HG03460 (cell line): ENCODE results near the gene CORO6.

Experiments used
- ATAC-seq: cut with Tn5 transposase; IDR thresholded peaks from one replicate; pipeline ENCODE4 v1.9.1; 2021; ENCODE audit not compliant: unreplicated experiment

Gene CORO6

GRCh38 chr17:29591737-29592608 is 30.7 kb downstream of the CORO6 start:
- no peak for ATAC-seq

GRCh38 chr17:29591146-29591736 is 31.5 kb downstream of the CORO6 start:
- ATAC-seq = no peak

DNA sequence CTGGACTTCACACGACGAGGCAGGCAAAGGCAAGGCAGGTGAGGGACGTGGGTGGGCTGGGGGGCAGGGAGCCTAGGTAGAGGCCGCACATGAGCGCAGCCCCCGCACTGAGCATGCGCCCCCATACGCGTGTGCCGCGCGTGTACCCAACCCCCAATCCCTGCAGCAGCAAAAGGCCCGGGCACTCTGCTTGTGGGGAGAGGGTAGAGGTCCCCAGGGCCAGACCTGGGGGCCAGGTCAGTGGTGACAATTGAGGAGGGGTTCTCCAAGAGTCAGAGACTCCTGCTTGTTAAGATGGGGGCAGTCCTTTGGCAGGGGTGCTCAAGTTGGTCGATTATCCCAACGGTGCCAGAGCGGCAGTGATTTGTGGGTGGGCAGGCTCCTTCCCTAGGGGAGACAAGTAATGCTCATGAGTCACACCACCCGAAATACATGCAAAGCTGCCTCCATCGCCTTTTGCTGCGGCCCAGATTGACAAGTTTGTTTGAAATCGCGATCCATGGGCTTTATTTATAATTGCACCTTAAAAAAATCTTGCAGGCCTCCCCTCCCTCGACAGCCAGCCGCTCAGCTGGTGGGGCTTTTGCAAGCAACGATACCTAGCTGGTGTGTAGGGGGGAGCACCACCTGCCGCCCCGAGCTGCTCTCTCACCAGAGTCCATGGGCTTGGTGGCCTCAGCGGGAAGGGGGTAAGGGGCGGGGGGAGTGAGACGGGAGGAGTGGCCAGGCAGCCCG is 32.1 kb downstream of the CORO6 start:
- ATAC-seq = no peak

GRCh38 chr17:29589524-29590410 is 32.9 kb downstream of the CORO6 start, which contains the start of gene GIT1:
Gene GIT1, minus strand, starts transcription at chr17:29589648. Its CDS starts 270 bp downstream, at chr17:29589378.
- peak; percentile 48 for ATAC-seq

DNA sequence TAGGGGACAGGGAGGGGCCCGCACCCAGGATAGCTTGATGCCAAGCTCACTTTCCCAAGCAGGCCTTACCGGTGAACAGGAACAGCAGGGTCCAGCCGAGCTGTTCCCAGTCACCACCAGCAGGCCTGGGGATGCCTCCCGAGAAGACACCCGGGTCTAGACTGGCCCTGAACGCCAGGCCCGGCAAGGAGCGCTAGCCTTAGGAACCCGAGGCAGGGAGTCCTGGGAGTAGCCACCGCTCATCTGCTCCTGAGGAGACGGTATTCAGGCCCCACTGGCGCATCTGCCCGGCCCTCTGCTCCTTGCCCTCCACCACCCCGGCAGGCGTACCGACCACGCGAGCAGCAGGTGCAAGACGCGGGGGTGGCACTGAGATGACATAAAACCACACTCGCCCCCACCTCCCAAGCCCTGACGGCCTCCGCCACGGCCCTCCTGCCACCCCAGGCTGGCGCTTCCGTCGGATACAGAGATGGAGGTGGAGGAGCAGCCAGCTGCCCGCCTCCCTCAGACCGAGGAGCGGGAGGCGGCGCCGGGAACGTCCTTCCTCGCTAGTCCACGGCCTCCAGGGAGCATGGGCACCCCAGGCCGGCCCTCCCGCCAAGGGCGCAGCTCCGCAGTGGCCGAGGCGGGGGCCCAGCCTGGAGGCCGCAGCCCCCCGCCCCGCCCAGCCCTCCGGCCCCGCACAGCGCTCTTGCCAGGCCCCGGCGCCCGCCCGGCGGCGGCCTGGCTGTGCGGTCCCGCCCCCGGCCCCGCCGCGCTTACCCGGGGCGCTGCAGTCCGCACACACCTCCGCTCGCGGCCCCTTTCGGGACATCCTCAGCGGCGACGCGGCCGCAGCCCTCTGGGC is 33.9 kb downstream of the CORO6 start:
- peak; percentile 13 for ATAC-seq

- no peak for ATAC-seq
These were observed 34.6 kb downstream of the CORO6 start for GRCh38 chr17:29588017-29588561.

DNA sequence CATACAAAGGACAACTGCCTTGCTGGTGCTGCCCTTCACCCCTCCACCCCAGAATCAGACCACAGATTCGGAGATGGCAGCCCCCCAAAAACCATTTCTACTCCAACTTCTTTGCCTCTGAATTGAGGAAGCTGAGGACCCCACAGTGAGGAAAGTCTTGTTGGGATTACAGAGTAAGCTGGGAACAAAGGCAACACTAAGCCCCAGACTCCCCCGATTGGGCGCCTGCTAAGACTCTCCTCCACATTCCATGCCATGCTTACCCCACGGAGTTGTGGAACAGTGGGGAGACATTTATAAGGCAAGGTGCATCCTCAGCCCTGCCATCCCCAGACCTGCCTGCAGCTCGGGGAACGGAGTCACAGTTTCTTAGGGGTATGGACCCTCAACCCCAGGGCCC is 35.1 kb downstream of the CORO6 start:
- ATAC-seq = no peak

GRCh38 chr17:29586676-29587469 is 35.8 kb downstream of the CORO6 start:
- no peak for ATAC-seq

GRCh38 chr17:29585080-29585751 is 37.5 kb downstream of the CORO6 start:
- no peak for ATAC-seq

DNA sequence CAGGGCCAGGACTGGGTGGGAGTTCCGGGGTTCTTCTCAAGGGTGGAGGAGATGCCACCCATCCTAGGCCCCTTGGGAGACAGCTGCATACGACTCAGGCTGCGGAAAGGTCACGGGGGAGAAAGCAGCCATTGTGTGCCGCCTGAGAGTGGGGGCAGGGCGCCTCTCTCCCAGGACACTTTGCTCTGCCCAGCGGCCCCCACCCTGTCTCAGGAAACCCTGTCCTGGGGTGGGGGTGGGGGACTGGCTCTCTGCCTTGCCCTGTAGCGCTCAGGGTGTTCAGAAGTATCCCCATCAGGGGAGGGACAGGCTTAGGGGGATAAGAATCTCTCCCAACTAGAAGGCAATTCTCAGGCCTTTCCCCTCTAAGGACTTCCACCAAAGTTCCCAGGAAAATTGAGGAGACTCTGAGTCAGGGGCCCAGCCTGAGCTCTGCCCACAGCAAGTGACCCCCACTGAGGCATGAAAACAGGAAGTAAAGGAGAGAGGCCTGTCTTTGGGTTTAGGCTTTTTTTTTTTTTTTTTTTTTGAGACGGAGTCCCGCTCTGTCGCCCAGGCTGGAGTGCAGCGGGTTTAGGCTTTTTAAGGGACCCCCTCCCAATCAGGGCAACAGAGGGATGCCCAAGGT is 38.1 kb downstream of the CORO6 start:
- ATAC-seq = no peak

DNA sequence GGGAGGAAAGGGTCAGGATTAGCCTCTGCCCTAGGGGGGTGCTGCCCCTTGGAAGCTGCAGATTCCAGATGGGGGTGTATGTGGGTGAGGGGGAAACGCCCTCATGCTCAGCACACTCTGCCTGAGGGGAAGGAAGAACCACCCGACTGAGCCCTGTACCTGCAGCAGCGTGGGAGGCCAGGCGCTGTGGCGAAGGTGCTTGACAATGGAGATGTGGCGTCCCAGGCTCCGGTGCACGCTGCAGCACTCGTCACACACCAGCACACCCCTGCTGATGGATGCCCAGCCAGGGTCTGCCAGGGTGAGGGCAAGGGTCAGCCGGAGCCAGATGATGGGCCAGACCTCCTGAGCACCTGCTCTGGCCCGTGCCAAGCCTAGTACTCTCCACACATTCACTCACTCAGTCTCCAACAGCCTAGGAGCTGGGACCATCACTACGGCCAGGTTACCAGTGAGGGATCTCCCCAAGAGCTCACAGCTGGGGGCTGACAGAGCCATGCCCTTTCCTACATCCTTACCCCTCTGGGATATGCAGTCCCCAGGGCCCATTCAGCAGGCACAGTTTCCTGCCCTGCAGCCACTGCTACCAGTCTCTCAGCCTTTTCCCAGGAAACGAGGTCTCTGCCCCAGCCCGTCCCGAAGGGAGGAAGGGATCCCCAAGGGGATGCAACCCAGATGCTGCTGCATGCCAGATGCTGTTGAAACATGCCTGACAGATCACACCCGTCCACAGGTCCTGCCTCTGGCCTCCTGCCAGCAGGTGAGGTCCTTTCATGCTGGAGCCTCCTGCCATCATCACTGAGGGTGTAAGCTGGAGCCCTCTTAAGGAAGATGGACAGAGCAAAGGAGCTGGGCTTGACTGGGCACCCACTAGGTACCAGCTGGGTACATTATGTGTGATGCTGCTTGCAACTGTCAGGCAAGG is 39.1 kb downstream of the CORO6 start:
- ATAC-seq = no peak

GRCh38 chr17:29582772-29583171 is 39.9 kb downstream of the CORO6 start:
- ATAC-seq = no peak

GRCh38 chr17:29582254-29582765 is 40.4 kb downstream of the CORO6 start:
- ATAC-seq = no peak

- ATAC-seq = no peak
These were observed 41.0 kb downstream of the CORO6 start for GRCh38 chr17:29581583-29582253.

GRCh38 chr17:29579866-29580771 is 42.6 kb downstream of the CORO6 start:
- ATAC-seq = peak; percentile 61
